B cell (primary cell): Measurements from ENCODE around the gene ANKRD31. TPM values are rescaled to one million over a fixed set of nuclear protein-coding genes. Genes with fewer than 3 reads are reported as not detected.

ENCODE experiments used
- ATAC-seq: fragments of 200-7000 bp; cut with Tn5 transposase; one replicate; pipeline ENCODE4 v1.10.0; 2021; ENCODE audit warnings: low read depth, mild to moderate bottlenecking, moderate number of reproducible peaks, moderate library complexity
- CTCF ChIA-PET: fragments of 350-600 bp; sonication (Branson Sonifier 250); formaldehyde crosslinking; loops from one replicate; lab custom pipeline; 2021; ENCODE audit warnings: antibody characterized with exemption, inconsistent platforms; lab: Charles Lee
- POLR2A ChIA-PET: fragments of 350-600 bp; sonication (Branson Sonifier 250); formaldehyde crosslinking; loops from one replicate; lab custom pipeline; 2021; ENCODE audit warnings: antibody characterized with exemption; lab: Charles Lee
- DNase-seq: peaks from one replicate; pipeline ENCODE4 v3.0.0; 2013
- H2AFZ ChIP-seq: 2 replicates; pipeline ENCODE4 v1.6.1; 2012; ENCODE audit warnings: mild to moderate bottlenecking, low read depth, low read length; ENCODE audit not compliant: insufficient read depth, poor library complexity, severe bottlenecking
- H3K27ac ChIP-seq, 2 donors: 1 replicate in 1 of 2; 2 replicates in 1 of 2; pipeline ENCODE4 v1.5.1; 2012 to 2013; ENCODE audit warnings: low read length in 2 of 2, mild to moderate bottlenecking in 2 of 2, moderate library complexity in 1 of 2
- H3K27me3 ChIP-seq, 4 experiments: fragments of 200-600 bp in 1 of 4; sonication (generic) in 1 of 4; replicated peaks in 1 of 4; 1 replicate in 2 of 4; 2 replicates in 2 of 4; pipeline versions ENCODE4 v1.6.1 to v1.7.0; 2013 to 2016; ENCODE audit warnings: low read length in 3 of 4, mild to moderate bottlenecking in 2 of 4, mixed read lengths in 1 of 4, moderate library complexity in 1 of 4; ENCODE audit not compliant: insufficient read depth in 4 of 4, control insufficient read depth in 3 of 4; ENCODE audit errors: control extremely low read depth in 1 of 4
- H3K36me3 ChIP-seq, 2 experiments: replicated peaks in 1 of 2; 1 replicate in 1 of 2; 2 replicates in 1 of 2; pipeline versions ENCODE4 v1.6.1 to v1.7.1; 2013; ENCODE audit warnings: low read length in 1 of 2; ENCODE audit not compliant: insufficient read depth in 2 of 2, control insufficient read depth in 1 of 2; ENCODE audit errors: control extremely low read depth in 1 of 2, extremely low read depth in 1 of 2
- H3K4me1 ChIP-seq, 2 donors: fragments of 200-600 bp in 1 of 2; sonication (generic) in 1 of 2; 1 replicate in 1 of 2; 2 replicates in 1 of 2; pipeline versions ENCODE4 v1.5.1 to v1.6.1; 2013 to 2017; ENCODE audit warnings: low read length in 2 of 2; ENCODE audit not compliant: control insufficient read depth in 2 of 2, insufficient read depth in 2 of 2
- H3K4me2 ChIP-seq: replicated peaks from 2 replicates; pipeline ENCODE3; 2012; ENCODE audit warnings: mild to moderate bottlenecking, low read depth, low read length; ENCODE audit not compliant: poor library complexity, severe bottlenecking
- H3K4me3 ChIP-seq, 5 experiments: fragments of 200-600 bp in 1 of 5; sonication (generic) in 1 of 5; 1 replicate in 3 of 5; 2 replicates in 2 of 5; pipeline versions ENCODE4 v1.5.1 to v1.7.0; 2011 to 2016; ENCODE audit warnings: low read length in 4 of 5, mild to moderate bottlenecking in 4 of 5, low read depth in 2 of 5, control low read depth in 1 of 5, moderate library complexity in 1 of 5; ENCODE audit not compliant: insufficient read depth in 1 of 5; ENCODE audit errors: control extremely low read depth in 1 of 5, extremely low read depth in 1 of 5
- H3K79me2 ChIP-seq: fragments of 200-600 bp; sonication (generic); one replicate; pipeline ENCODE4 v1.6.0; 2016; ENCODE audit warnings: low read length; ENCODE audit not compliant: control insufficient read depth, insufficient read depth
- H3K9ac ChIP-seq: fragments of 200-600 bp; sonication (generic); 2 replicates; pipeline ENCODE4 v1.6.1; 2017; ENCODE audit warnings: mild to moderate bottlenecking, low read length, moderate library complexity
- H3K9me3 ChIP-seq, 3 donors: one replicate each; pipeline versions ENCODE4 v1.6.1 to v1.7.1; 2013; ENCODE audit warnings: low read length in 2 of 3; ENCODE audit not compliant: control insufficient read depth in 2 of 3, insufficient read depth in 1 of 3; ENCODE audit errors: control extremely low read depth in 1 of 3
- H4K20me1 ChIP-seq: 2 replicates; pipeline ENCODE4 v1.6.0; 2012; ENCODE audit warnings: mild to moderate bottlenecking, low read length; ENCODE audit not compliant: insufficient read depth, control insufficient read depth, poor library complexity, severe bottlenecking
- H3K27ac Mint-ChIP-seq: one replicate; pipeline ENCODE4 v1.8.0; 2021; ENCODE audit warnings: mixed read lengths
- H3K27me3 Mint-ChIP-seq: one replicate; pipeline ENCODE4 v1.8.0; 2021; ENCODE audit warnings: mixed read lengths
- H3K4me1 Mint-ChIP-seq: one replicate; pipeline ENCODE4 v1.8.0; 2021; ENCODE audit warnings: mixed read lengths
- H3K4me3 Mint-ChIP-seq: one replicate; pipeline ENCODE4 v1.8.0; 2021; ENCODE audit warnings: mixed read lengths
- H3K9me3 Mint-ChIP-seq: one replicate; pipeline ENCODE4 v1.8.0; 2022; ENCODE audit warnings: mixed read lengths; ENCODE audit not compliant: insufficient read depth
- CTCF ChIP-seq: fragments of 200-600 bp; IDR thresholded peaks from one replicate; pipeline ENCODE4 v1.8.0; 2022; ENCODE audit warnings: antibody characterized with exemption, mild to moderate bottlenecking
- EZH2 ChIP-seq: IDR thresholded peaks from 2 replicates; pipeline ENCODE4 v1.6.1; 2012; ENCODE audit warnings: borderline replicate concordance, low read depth, mild to moderate bottlenecking, moderate library complexity, low read length; ENCODE audit not compliant: insufficient read depth, poor library complexity, severe bottlenecking
- WGBS: methylation state at CpG from one replicate; pipeline ENCODE4 v1.1.5; 2013; ENCODE audit warnings: missing lambda C conversion rate; ENCODE audit not compliant: insufficient coverage; 5-methylcytosine and 5-hydroxymethylcytosine counted together
- intact Hi-C: fragments of 100-400 bp; cut with micrococcal nuclease; formaldehyde crosslinking; loops from one replicate; pipeline ENCODE4 v1.10.0; 2022
- polyA plus RNA-seq: library from polyadenylated mRNA; depleted of rRNA; stranded (reverse); fragments of >200 nt; gene quantifications from 2 replicates; pipeline ENCODE4 v1.2.3, GENCODE V29; 2012
- total RNA-seq, 2 donors: library from RNA; stranded (reverse); fragments of 120-200 nt in 1 of 2; gene quantifications; 1 replicate in 1 of 2; 2 replicates in 1 of 2; pipeline versions ENCODE4 v1.2.3 to v1.2.4, GENCODE V29; 2013 to 2022

Gene ANKRD31
- total and polyA plus RNA-seq, 2 donors (not counting 1 experiment from before 2014, with no cell fraction given), result 0.06 to 0.10 TPM

GRCh38 chr5:75089137-75089536 lies 147.5 kb downstream of the ANKRD31 start:
- no peak overlapping the region for H3K4me2 ChIP-seq
- ChIA-PET POLR2A (no interaction called here), CTCF (interaction anchor here (0.6 kb wide), 1 partner anchor 1452 kb away, joined by 5 read pairs; no protein-coding TSS in a partner anchor)
- no peak for DNase-seq
- WGBS, result 100% methylated on average over 1 of the region's 1 CpG
- no peak for ATAC-seq
- no peak overlapping the region for H3K4me3 Mint-ChIP-seq
- no peak overlapping the region for H2AFZ ChIP-seq
- peaks cover 0 to 5% (median 0%) of the 10 kb centered on the region in 4 experiments for H3K27me3 ChIP-seq
- no peaks in the 10 kb centered on the region for H3K9me3 ChIP-seq
- H3K79me2 ChIP-seq, result no peaks in the 10 kb centered on the region
- no peak overlapping the region for H3K27ac Mint-ChIP-seq
- peaks cover 26% of the 10 kb centered on the region for H3K27me3 Mint-ChIP-seq
- no peak overlapping the region for H3K4me3 ChIP-seq
- no peaks in the 10 kb centered on the region for H3K4me1 Mint-ChIP-seq
- no peaks in the 10 kb centered on the region for H4K20me1 ChIP-seq
- no peak overlapping the region for H3K9ac ChIP-seq
- H3K27ac ChIP-seq, result no peak overlapping the region
- TF ChIP-seq EZH2 (no peak), CTCF (no peak)
- no peaks in the 10 kb centered on the region for H3K9me3 Mint-ChIP-seq
- intact Hi-C loops, result no loop called here
- H3K4me1 ChIP-seq, result no peaks in the 10 kb centered on the region
- H3K36me3 ChIP-seq, result no peaks in the 10 kb centered on the region

GRCh38 chr5:75088648-75089047 lies 148.0 kb downstream of the ANKRD31 start:
- no peak overlapping the region for H3K4me3 Mint-ChIP-seq
- H3K27me3 Mint-ChIP-seq, result peaks cover 26% of the 10 kb centered on the region
- ChIA-PET CTCF (no interaction called here), POLR2A (no interaction called here)
- H3K27ac Mint-ChIP-seq, result no peak overlapping the region
- H3K4me1 Mint-ChIP-seq, result no peaks in the 10 kb centered on the region
- intact Hi-C loops, result no loop called here
- no peak overlapping the region for H3K4me2 ChIP-seq
- no peaks in the 10 kb centered on the region for H3K79me2 ChIP-seq
- no peak for TF ChIP-seq EZH2
- no CpG with 5 or more reads among the region's 3 CpGs for WGBS
- no peak for DNase-seq
- no peaks in the 10 kb centered on the region for H3K9me3 ChIP-seq
- no peaks in the 10 kb centered on the region for H3K9me3 Mint-ChIP-seq
- H3K27ac ChIP-seq, result no peak overlapping the region
- no peak for ATAC-seq
- no peaks in the 10 kb centered on the region for H3K4me1 ChIP-seq
- H3K9ac ChIP-seq, result no peak overlapping the region
- peaks cover 0 to 5% (median 0%) of the 10 kb centered on the region in 4 experiments for H3K27me3 ChIP-seq
- H3K4me3 ChIP-seq, result no peak overlapping the region
- no peak overlapping the region for H2AFZ ChIP-seq
- no peaks in the 10 kb centered on the region for H4K20me1 ChIP-seq
- no peaks in the 10 kb centered on the region for H3K36me3 ChIP-seq
